ENCODE data around the gene TMEM255A. TPM values are rescaled to one million over a fixed set of nuclear protein-coding genes. Genes with fewer than 3 reads are reported as not detected.

The TMEM255A gene
- not detected in 2 replicates for total RNA-seq (2014; rRNA removed)
- Bru-seq, nascent RNA, result percentile 3 among the genes with signal in this experiment
- percentile 11 among the genes with signal in this experiment for BruChase-seq, experiment 1, labeled RNA remaining after a 6-hour chase
- percentile 11 among the genes with signal in this experiment for BruChase-seq, experiment 2, labeled RNA remaining after a 2-hour chase
- long read RNA-seq, result 0 reads

DNA sequence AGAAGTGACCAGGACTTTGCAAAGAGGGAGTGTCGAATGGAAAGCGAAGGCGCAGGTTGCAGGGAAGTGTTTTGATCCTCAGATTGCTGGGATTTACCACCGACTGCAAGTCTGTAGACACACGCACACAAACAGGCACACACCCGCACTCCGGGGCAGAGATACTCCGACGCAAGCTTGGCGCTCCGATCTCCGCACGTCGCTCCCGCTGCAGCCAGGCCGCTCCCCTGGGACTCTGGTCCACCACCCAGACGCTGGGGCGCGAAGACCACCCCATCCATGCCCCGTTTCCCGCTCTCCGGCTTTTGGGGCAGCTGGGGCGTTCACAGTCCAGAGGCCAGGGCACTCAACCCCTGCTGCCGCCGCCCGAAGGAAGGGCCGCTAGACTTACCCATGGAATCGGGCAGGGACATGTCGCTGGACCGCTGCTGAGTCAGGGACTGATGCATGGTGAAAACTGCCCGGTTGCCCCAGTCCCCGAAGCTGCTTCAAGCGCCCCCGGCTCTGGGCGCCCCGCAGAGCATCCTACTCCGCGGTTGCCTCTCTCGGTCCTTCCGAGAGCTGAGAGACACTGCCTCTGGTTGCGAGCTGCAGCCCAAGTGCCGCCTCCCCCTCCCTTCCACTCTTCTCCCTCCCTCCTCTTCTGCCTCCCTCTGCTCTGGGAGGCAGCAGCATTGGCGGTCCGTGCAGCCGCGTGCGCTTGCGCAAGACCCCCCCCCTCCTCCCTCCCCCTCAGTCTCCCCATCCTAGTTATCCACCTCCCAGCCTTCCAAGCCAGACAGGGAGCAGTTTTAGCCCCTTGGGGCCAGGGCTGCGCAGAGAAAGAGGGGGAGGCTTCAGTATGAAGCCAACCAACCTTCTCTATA is at the start of gene TMEM255A:
Gene TMEM255A (minus strand): TSS at position 601 of the 866 bp plus-strand sequence. CDS start 152 bp downstream, at position 449.
- Histone ChIP-seq H3K9ac (ENCODE audit: low read length) (no peak within 1 kb of the TSS), H3K36me3 (ENCODE audit: low read depth, low read length) (no peaks in the 10 kb centered on the region), H3K27ac (ENCODE audit: low read length) (no peak within 1 kb of the TSS), H3K4me3 (ENCODE audit: low read length) (peak within 1 kb of the TSS; percentile 71), H3K9me2 (replicated peaks; ENCODE audit: low read length) (no peaks in the 10 kb centered on the region), H3K79me2 (ENCODE audit: low read length) (no peaks in the 10 kb centered on the region), H3F3A (ENCODE audit: low read length, unreplicated experiment) (peaks cover under 1% of the 10 kb centered on the region), H3K9me3 (ENCODE audit: low read length) (no peaks in the 10 kb centered on the region), H2AFZ (ENCODE audit: low read length) (peak within 1 kb of the TSS; percentile 92), H3K4me1 (ENCODE audit: insufficient read depth, low read length) (peaks cover 23% of the 10 kb centered on the region), H3K27me3 (ENCODE audit: low read length) (no peaks in the 10 kb centered on the region), H4K20me1 (ENCODE audit: low read length) (no peaks in the 10 kb centered on the region), H3K4me2 (ENCODE audit: low read length) (peak within 1 kb of the TSS; percentile 93)
- ATAC-seq, result no peak
- POLR2A ChIA-PET (ENCODE audit: unreplicated experiment), result no interaction called here
- no peak for TF ChIP-seq EZH2 (IDR thresholded peaks at IDR 0.05; ENCODE audit: low read length, unreplicated experiment)
- no peak for TF ChIP-seq EZH2phosphoT487 (IDR thresholded peaks at IDR 0.05; ENCODE audit: borderline replicate concordance, low read length)
- CTCF ChIA-PET, result no interaction called here
- no TSS peak for BruUV-seq (replicated peaks)
- intact Hi-C loops (cut with micrococcal nuclease), result loop anchor here (10.0 kb wide), 1 partner anchor 144 kb away; no protein-coding TSS in a partner anchor
- DNase-seq, result no peak

DNA sequence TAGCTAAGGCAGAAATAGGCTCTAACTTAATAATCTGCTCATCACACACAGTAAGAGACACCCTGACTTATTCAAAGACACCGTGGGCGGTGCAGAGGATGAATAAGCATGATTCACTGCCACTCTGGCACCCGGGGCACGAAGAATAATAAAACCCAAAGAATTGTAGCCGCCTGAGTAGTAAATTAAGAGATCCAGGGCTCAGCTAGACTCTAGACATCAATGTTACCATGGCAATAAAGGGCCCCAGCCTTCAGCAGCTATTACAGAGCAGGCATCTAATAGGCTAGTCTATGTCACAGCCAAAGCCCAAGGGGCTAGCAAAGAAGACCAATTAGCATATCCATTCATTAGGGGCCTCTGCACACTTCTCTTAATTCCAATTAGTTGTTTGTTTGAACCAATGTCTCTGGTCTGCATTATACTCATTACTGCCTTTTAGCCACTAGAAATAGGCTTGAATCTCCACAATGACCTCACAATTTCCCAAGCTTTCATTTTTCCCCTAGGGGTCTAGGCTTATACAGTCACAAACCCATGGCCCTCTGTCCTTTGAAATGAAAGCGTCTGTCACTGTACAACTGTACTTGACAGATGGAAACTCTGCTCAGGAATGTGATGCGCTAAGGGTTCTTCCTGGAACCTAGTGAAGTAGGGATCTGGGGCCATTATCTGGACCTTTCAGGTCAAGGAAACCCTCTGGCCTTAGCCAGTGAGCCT is 47.6 kb upstream of the TMEM255A start:
- Histone ChIP-seq H3K9ac (ENCODE audit: low read length) (no peak overlapping the region), H3K36me3 (ENCODE audit: low read depth, low read length) (no peaks in the 10 kb centered on the region), H4K20me1 (ENCODE audit: low read length) (no peaks in the 10 kb centered on the region), H3K9me3 (ENCODE audit: low read length) (no peaks in the 10 kb centered on the region), H3K4me2 (ENCODE audit: low read length) (no peak overlapping the region), H3K9me2 (replicated peaks; ENCODE audit: low read length) (no peaks in the 10 kb centered on the region), H3K4me1 (ENCODE audit: insufficient read depth, low read length) (no peaks in the 10 kb centered on the region), H3K4me3 (ENCODE audit: low read length) (no peak overlapping the region), H3K27me3 (ENCODE audit: low read length) (peaks cover 11% of the 10 kb centered on the region; the same call in 1 of the 2 replicates), H3K79me2 (ENCODE audit: low read length) (no peaks in the 10 kb centered on the region), H2AFZ (ENCODE audit: low read length) (no peak overlapping the region), H3F3A (ENCODE audit: low read length, unreplicated experiment) (no peaks in the 10 kb centered on the region), H3K27ac (ENCODE audit: low read length) (no peak overlapping the region)
- ChIA-PET CTCF (no interaction called here), POLR2A (ENCODE audit: unreplicated experiment) (no interaction called here)
- no peak for TF ChIP-seq EZH2 (IDR thresholded peaks at IDR 0.05; ENCODE audit: low read length, unreplicated experiment)
- ATAC-seq, result peak; percentile 66
- intact Hi-C loops (cut with micrococcal nuclease), result no loop called here
- DNase-seq, result peak; percentile 38
- BruUV-seq (replicated peaks), result no TSS peak

DNA sequence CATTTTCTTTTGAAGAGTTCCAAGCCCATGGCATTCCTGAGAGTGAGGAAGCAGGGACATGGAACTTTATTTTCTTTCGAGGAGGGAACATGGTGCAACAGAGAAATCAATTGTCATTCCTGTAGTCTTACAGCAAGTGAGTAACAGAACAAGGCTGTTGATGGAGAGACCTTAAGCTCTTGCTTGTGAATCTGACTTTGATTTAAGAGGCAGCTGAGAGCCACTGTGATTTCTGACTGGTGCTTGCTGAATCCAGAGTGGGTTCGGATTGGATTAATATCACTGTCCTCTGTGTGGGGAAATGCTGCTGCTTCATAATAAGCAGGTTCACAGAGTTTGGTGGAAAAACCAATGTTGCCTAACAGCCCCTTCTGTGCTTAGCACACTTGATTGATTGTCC is 45.9 kb upstream of the TMEM255A start:
- Histone ChIP-seq H3K4me3 (ENCODE audit: low read length) (no peak overlapping the region), H3K9ac (ENCODE audit: low read length) (no peak overlapping the region), H4K20me1 (ENCODE audit: low read length) (no peaks in the 10 kb centered on the region), H3K4me1 (ENCODE audit: insufficient read depth, low read length) (no peaks in the 10 kb centered on the region), H3K9me3 (ENCODE audit: low read length) (no peaks in the 10 kb centered on the region), H3K9me2 (replicated peaks; ENCODE audit: low read length) (no peaks in the 10 kb centered on the region), H3F3A (ENCODE audit: low read length, unreplicated experiment) (no peaks in the 10 kb centered on the region), H2AFZ (ENCODE audit: low read length) (no peak overlapping the region), H3K27ac (ENCODE audit: low read length) (no peak overlapping the region), H3K79me2 (ENCODE audit: low read length) (no peaks in the 10 kb centered on the region), H3K4me2 (ENCODE audit: low read length) (no peak overlapping the region), H3K36me3 (ENCODE audit: low read depth, low read length) (no peaks in the 10 kb centered on the region), H3K27me3 (ENCODE audit: low read length) (peaks cover 11% of the 10 kb centered on the region; the same call in 1 of the 2 replicates)
- BruUV-seq (replicated peaks), result no TSS peak
- no peak for DNase-seq
- no peak for ATAC-seq
- POLR2A ChIA-PET (ENCODE audit: unreplicated experiment), result no interaction called here
- intact Hi-C loops (cut with micrococcal nuclease), result no loop called here
- TF ChIP-seq EZH2phosphoT487 (IDR thresholded peaks at IDR 0.05; ENCODE audit: borderline replicate concordance, low read length) (no peak), EZH2 (IDR thresholded peaks at IDR 0.05; ENCODE audit: low read length, unreplicated experiment) (no peak)
- TF ChIP-seq, protein P1, sequence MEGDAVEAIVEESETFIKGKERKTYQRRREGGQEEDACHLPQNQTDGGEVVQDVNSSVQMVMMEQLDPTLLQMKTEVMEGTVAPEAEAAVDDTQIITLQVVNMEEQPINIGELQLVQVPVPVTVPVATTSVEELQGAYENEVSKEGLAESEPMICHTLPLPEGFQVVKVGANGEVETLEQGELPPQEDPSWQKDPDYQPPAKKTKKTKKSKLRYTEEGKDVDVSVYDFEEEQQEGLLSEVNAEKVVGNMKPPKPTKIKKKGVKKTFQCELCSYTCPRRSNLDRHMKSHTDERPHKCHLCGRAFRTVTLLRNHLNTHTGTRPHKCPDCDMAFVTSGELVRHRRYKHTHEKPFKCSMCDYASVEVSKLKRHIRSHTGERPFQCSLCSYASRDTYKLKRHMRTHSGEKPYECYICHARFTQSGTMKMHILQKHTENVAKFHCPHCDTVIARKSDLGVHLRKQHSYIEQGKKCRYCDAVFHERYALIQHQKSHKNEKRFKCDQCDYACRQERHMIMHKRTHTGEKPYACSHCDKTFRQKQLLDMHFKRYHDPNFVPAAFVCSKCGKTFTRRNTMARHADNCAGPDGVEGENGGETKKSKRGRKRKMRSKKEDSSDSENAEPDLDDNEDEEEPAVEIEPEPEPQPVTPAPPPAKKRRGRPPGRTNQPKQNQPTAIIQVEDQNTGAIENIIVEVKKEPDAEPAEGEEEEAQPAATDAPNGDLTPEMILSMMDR (conservative IDR thresholded peaks at IDR 0.05; ENCODE audit: low read depth, low read length), result no peak
- CTCF ChIA-PET, result no interaction called here
